ENCODE results near the gene INCENP. TPM values are rescaled to one million over a fixed set of nuclear protein-coding genes. Genes with fewer than 3 reads are reported as not detected.

The INCENP gene
- total and polyA plus RNA-seq, 4 donors, result 3.5 to 19.8 (median 12.5) TPM

DNA sequence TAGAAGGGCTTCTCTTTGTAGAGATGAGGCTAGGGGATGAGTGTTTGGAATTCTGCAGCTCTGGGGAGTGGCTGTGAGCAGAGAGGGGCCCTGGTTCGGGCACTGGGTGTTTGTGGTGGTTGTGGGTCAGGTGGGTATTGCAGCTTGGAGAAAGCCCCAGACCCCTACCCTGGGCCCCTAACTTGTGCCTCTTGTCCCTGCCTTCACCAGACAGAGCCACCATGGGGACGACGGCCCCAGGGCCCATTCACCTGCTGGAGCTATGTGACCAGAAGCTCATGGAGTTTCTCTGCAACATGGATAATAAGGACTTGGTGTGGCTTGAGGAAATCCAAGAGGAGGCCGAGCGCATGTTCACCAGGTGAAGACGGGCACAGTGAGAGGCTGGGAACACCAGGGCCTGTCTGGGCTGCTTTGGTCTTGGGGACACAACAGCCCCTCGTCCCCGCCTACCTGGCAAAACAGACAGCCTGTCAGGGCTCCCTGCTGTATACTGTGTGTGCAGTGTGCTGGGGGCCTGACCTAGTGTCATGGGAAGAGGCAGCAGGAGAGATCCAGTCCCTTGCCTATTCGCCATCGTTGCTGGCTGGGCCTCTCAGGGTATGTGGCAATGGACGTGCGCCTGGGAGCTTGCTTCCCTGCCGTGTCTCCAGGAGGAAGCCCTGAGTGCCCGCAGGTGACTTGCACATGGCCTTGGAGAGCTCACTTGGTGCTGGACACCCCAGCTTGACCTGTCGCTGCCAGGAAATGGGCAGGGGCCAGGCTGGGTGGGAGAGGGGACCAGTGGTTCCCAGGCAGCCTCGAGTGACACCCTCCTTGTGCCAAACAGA is 4.3 kb downstream of the INCENP start:
- intact Hi-C loops (cut with DNase I), result no loop called here

DNA sequence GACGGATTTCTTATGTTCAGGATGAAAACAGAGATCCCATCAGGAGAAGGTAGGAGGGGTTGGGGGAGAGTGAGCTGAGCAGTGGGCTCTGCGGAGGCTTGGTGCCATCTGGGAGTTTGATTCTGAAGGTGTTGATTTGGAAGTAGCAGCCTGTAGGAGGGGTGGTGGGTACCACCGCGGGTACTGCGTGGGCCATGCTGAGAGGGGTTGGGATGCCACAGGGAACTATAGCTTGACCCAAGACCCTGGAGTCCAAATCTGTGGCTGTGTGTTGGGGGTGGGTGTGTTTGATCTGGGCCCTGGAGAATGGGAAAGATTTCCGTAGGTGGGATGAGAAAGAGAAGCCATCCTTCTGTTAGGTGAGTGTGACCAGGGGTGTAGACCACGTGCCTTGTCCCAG is 5.0 kb downstream of the INCENP start:
- DNase-seq (peak in 1 of 2 donors; percentile 33), ATAC-seq (ENCODE audit: low FRiP score) (no peak)
- peaks cover 0 to 2% of the 10 kb centered on the region in 2 donors for H3K36me3 ChIP-seq (ENCODE audit: control insufficient read depth in 1 of 2, insufficient read depth in 2 of 2, low read length in 1 of 2)
- H3K27ac ChIP-seq (ENCODE audit: low read depth in 1 of 2, low read length in 2 of 2), result no peak overlapping the region
- 92 to 93% methylated on average over 7 of the region's 7 CpGs for WGBS, 2 donors
- no peaks in the 10 kb centered on the region for H3K4me1 ChIP-seq (ENCODE audit: control insufficient read depth in 1 of 2, insufficient read depth in 2 of 2, low read length in 2 of 2)
- no peaks in the 10 kb centered on the region for H3K9me3 ChIP-seq (ENCODE audit: control insufficient read depth, low read length)
- intact Hi-C loops (cut with DNase I), result no loop called here
- no peak overlapping the region for H3K4me3 ChIP-seq (ENCODE audit: low read length in 2 of 2)
- no peaks in the 10 kb centered on the region for H3K27me3 ChIP-seq (ENCODE audit: control insufficient read depth in 1 of 2, insufficient read depth in 2 of 2, low read length in 1 of 2)

More for the DNA sequence above, 4.3 kb downstream of the INCENP start:
- Histone ChIP-seq H3K36me3 (ENCODE audit: control insufficient read depth in 1 of 2, insufficient read depth in 2 of 2, low read length in 1 of 2) (peaks cover 0 to 2% of the 10 kb centered on the region in 2 donors), H3K27ac (ENCODE audit: low read depth in 1 of 2, low read length in 2 of 2) (no peak overlapping the region), H3K9me3 (ENCODE audit: control insufficient read depth, low read length) (no peaks in the 10 kb centered on the region), H3K4me1 (ENCODE audit: control insufficient read depth in 1 of 2, insufficient read depth in 2 of 2, low read length in 2 of 2) (no peaks in the 10 kb centered on the region), H3K4me3 (ENCODE audit: low read length in 2 of 2) (no peak overlapping the region), H3K27me3 (ENCODE audit: control insufficient read depth in 1 of 2, insufficient read depth in 2 of 2, low read length in 1 of 2) (no peaks in the 10 kb centered on the region)
- DNase-seq (peak in 1 of 2 donors; percentile 67), ATAC-seq (ENCODE audit: low FRiP score) (no peak)
- WGBS, 2 donors, result 91 to 93% methylated on average over 16 of the region's 16 CpGs

DNA sequence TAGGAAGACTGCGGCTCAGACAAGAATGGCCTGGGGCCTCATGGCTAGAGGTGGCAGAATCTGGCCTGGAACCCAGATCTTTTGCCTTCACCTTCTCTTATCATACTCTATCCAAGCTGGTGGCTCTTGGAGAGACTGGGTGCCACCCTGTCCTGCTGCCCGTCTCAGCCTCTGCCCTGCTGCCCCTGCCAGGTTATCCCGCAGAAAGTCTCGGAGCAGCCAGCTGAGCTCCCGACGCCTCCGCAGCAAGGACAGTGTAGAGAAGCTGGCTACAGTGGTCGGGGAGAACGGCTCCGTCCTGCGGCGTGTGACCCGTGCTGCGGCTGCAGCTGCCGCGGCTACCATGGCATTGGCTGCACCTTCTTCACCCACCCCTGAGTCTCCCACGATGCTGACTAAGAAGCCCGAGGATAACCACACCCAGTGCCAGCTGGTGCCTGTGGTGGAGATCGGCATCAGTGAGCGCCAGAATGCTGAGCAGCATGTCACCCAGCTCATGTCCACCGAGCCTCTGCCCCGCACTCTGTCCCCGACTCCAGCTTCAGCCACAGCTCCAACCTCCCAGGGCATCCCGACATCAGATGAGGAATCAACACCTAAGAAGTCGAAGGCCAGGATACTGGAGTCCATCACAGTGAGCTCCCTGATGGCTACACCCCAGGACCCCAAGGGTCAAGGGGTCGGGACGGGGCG is 5.9 kb downstream of the INCENP start:
- Histone ChIP-seq H3K4me1 (ENCODE audit: control insufficient read depth in 1 of 2, insufficient read depth in 2 of 2, low read length in 2 of 2) (no peaks in the 10 kb centered on the region), H3K27me3 (ENCODE audit: control insufficient read depth in 1 of 2, insufficient read depth in 2 of 2, low read length in 1 of 2) (no peaks in the 10 kb centered on the region), H3K9me3 (ENCODE audit: control insufficient read depth, low read length) (no peaks in the 10 kb centered on the region), H3K27ac (ENCODE audit: low read depth in 1 of 2, low read length in 2 of 2) (no peak overlapping the region), H3K36me3 (ENCODE audit: control insufficient read depth in 1 of 2, insufficient read depth in 2 of 2, low read length in 1 of 2) (peaks cover 0 to 2% of the 10 kb centered on the region in 2 donors), H3K4me3 (ENCODE audit: low read length in 2 of 2) (no peak overlapping the region)
- DNase-seq (peak in 1 of 2 donors; percentile 67), ATAC-seq (ENCODE audit: low FRiP score) (no peak)
- WGBS, 2 donors, result 96% methylated on average over 28 of the region's 28 CpGs
- intact Hi-C loops (cut with DNase I), result no loop called here

DNA sequence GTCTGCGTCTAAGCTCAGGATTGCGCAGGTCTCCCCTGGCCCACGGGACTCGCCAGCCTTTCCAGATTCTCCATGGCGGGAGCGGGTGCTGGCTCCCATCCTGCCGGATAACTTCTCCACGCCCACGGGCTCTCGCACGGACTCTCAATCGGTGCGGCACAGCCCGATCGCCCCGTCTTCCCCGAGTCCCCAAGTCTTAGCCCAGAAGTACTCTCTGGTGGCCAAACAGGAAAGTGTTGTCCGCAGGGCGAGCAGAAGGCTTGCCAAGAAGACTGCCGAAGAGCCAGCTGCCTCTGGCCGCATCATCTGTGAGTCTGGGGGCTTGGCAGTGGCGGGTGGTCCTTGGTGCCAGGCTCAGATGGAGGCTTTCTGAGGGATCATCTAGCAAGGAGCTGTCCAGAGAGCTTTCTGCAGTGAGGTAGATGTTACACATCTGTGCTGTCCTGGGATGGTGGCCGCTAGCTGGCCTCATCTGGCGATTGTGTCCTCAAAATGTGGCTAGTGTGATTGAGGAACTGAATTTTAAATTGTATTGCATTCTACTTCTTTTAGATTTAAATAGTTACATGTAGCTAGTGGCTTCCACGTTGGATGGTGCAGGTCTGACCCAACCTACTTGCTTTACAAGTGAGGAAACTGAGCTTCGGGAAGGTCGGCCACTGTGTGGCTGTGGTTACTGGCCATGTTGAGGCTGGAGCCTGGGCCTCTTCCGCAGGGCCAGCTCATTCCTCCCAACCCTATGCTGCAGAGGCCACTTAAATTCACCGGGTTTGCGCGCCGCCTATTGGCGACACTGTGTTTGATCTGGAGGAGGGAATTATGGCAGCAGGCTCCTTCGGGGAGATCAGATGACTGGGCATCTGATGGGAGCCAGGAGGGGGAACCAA is 6.7 kb downstream of the INCENP start:
- Histone ChIP-seq H3K9me3 (ENCODE audit: control insufficient read depth, low read length) (no peaks in the 10 kb centered on the region), H3K36me3 (ENCODE audit: control insufficient read depth in 1 of 2, insufficient read depth in 2 of 2, low read length in 1 of 2) (peaks cover 0 to 2% of the 10 kb centered on the region in 2 donors), H3K27ac (ENCODE audit: low read depth in 1 of 2, low read length in 2 of 2) (no peak overlapping the region), H3K4me1 (ENCODE audit: control insufficient read depth in 1 of 2, insufficient read depth in 2 of 2, low read length in 2 of 2) (no peaks in the 10 kb centered on the region), H3K4me3 (ENCODE audit: low read length in 2 of 2) (no peak overlapping the region), H3K27me3 (ENCODE audit: control insufficient read depth in 1 of 2, insufficient read depth in 2 of 2, low read length in 1 of 2) (no peaks in the 10 kb centered on the region)
- intact Hi-C loops (cut with DNase I), result no loop called here
- WGBS, 2 donors, result 96% methylated on average over 34 of the region's 34 CpGs
- DNase-seq (peak in 1 of 2 donors; percentile 68), ATAC-seq (ENCODE audit: low FRiP score) (no peak)

DNA sequence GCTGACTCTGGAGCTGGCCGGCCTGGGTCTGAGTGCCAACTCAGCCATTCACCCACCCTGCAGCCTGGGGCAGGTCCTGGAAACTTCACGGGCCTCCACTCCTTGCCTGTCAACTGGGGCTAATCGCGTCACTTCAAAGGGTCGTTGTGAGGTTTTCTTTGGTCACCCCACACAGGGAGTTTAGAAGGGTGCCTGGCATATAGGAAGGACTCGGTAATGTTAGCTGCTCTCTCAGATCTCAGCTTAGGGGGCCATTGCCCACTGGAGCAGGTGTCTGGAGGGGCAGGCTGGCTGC is 7.3 kb downstream of the INCENP start:
- Histone ChIP-seq H3K36me3 (ENCODE audit: control insufficient read depth in 1 of 2, insufficient read depth in 2 of 2, low read length in 1 of 2) (peaks cover 0 to 2% of the 10 kb centered on the region in 2 donors), H3K27ac (ENCODE audit: low read depth in 1 of 2, low read length in 2 of 2) (no peak overlapping the region), H3K4me1 (ENCODE audit: control insufficient read depth in 1 of 2, insufficient read depth in 2 of 2, low read length in 2 of 2) (no peaks in the 10 kb centered on the region), H3K4me3 (ENCODE audit: low read length in 2 of 2) (no peak overlapping the region), H3K27me3 (ENCODE audit: control insufficient read depth in 1 of 2, insufficient read depth in 2 of 2, low read length in 1 of 2) (no peaks in the 10 kb centered on the region), H3K9me3 (ENCODE audit: control insufficient read depth, low read length) (no peaks in the 10 kb centered on the region)
- no peak for DNase-seq
- intact Hi-C loops (cut with DNase I), result no loop called here
- no peak for ATAC-seq (ENCODE audit: low FRiP score)
- WGBS, 2 donors, result 94 to 95% methylated on average over 6 of the region's 6 CpGs

DNA sequence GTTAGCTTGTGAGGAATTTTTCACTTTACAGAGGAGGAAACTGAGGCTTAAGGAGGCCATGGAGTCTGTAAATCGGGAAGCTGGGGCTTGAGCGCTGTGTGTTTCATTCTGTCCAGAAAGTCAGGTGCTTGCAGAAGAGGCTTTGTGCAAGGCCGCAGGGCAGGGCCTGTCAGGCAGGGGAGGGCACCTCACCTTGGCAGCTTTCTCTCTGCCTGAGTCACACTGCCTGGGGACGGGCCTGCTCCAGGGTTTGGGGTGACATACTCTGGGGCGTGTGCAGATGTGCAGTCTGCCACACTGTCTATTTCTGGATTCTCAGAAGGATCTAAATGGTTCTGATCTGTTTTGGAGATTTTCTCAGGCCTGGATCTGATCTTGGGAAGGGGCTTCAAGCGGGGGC is 8.4 kb downstream of the INCENP start:
- 84 to 88% methylated on average over 6 of the region's 6 CpGs for WGBS, 2 donors
- DNase-seq (peak in 1 of 2 donors; percentile 52), ATAC-seq (ENCODE audit: low FRiP score) (no peak)
- Histone ChIP-seq H3K4me3 (ENCODE audit: low read length in 2 of 2) (no peak overlapping the region), H3K27ac (ENCODE audit: low read depth in 1 of 2, low read length in 2 of 2) (no peak overlapping the region), H3K27me3 (ENCODE audit: control insufficient read depth in 1 of 2, insufficient read depth in 2 of 2, low read length in 1 of 2) (no peaks in the 10 kb centered on the region), H3K4me1 (ENCODE audit: control insufficient read depth in 1 of 2, insufficient read depth in 2 of 2, low read length in 2 of 2) (no peaks in the 10 kb centered on the region), H3K36me3 (ENCODE audit: control insufficient read depth in 1 of 2, insufficient read depth in 2 of 2, low read length in 1 of 2) (peaks cover 0 to 2% of the 10 kb centered on the region in 2 donors), H3K9me3 (ENCODE audit: control insufficient read depth, low read length) (no peaks in the 10 kb centered on the region)
- intact Hi-C loops (cut with DNase I), result no loop called here

DNA sequence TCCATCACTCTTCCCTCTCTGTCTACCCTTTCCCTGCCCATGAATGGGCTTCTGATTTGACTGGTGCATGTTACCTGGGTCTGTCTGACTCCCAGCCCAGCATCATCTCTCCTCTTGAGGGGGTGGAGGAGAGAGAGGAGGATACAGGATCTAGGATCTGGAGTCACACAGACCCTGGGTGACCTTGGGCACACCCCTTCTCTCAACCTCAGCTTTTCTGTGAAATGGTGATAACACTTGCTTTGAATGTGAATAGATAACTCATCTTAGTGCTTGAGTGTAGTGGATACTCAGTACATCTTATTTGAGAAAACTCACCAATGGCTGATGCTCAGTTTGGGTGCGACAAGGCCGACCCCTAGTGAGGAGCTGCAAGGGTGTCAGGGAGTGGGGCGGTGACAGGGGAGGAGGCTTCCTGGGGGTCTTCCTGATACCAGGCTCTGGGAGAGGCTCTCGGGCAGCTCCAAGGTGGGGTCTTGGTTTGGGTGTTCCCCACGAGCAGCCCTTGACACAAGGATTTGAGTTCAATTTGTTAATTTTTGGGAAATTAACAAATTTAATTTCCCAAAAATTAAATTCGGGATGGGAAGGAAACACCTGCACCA is 9.0 kb downstream of the INCENP start:
- peaks cover 0 to 2% of the 10 kb centered on the region in 2 donors for H3K36me3 ChIP-seq (ENCODE audit: control insufficient read depth in 1 of 2, insufficient read depth in 2 of 2, low read length in 1 of 2)
- ATAC-seq (ENCODE audit: low FRiP score) (no peak), DNase-seq (peak in 1 of 2 donors; percentile 59)
- no peaks in the 10 kb centered on the region for H3K4me1 ChIP-seq (ENCODE audit: control insufficient read depth in 1 of 2, insufficient read depth in 2 of 2, low read length in 2 of 2)
- 87 to 88% methylated on average over 6 of the region's 6 CpGs for WGBS, 2 donors
- intact Hi-C loops (cut with DNase I), result no loop called here
- no peaks in the 10 kb centered on the region for H3K9me3 ChIP-seq (ENCODE audit: control insufficient read depth, low read length)
- H3K27me3 ChIP-seq (ENCODE audit: control insufficient read depth in 1 of 2, insufficient read depth in 2 of 2, low read length in 1 of 2), result no peaks in the 10 kb centered on the region
- no peak overlapping the region for H3K4me3 ChIP-seq (ENCODE audit: low read length in 2 of 2)
- no peak overlapping the region for H3K27ac ChIP-seq (ENCODE audit: low read depth in 1 of 2, low read length in 2 of 2)

DNA sequence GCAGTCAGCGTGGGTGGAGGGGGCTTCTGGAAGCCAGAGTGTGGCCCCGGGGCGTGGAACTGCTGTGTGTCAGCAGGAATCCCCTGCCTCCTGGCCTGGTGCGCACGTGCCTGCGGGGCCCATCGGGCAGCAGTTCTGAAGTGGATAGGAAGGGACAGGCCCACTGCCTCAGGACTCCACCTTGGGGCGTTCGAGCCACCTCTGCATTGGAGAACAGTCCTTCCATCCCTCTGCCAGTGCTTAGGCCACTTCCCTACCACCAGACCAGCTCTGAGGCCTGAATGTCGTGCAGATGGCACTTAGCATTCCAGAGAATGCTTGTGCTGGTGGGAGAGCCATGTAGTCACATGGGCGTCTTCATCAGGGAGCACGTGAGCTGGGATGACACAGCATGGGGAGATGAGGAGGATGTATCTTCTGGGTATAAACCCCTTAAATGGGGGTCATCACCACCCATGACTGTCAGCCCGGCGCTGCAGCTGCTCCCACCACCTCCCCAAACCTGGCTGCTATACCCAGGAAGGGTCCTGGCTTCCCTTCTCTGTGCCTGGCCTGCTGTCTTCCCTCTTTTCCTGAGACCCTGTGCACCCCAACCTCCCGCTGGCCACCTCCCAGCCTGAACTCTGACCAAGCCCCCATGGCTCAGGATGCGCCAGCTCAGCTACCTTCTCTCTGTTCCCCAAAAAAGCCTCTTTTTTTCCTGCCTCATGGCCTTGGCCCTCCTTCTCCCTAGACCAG is 9.7 kb downstream of the INCENP start:
- Histone ChIP-seq H3K9me3 (ENCODE audit: control insufficient read depth, low read length) (no peaks in the 10 kb centered on the region), H3K27me3 (ENCODE audit: control insufficient read depth in 1 of 2, insufficient read depth in 2 of 2, low read length in 1 of 2) (no peaks in the 10 kb centered on the region), H3K36me3 (ENCODE audit: control insufficient read depth in 1 of 2, insufficient read depth in 2 of 2, low read length in 1 of 2) (peaks cover 0 to 2% of the 10 kb centered on the region in 2 donors), H3K27ac (ENCODE audit: low read depth in 1 of 2, low read length in 2 of 2) (no peak overlapping the region), H3K4me1 (ENCODE audit: control insufficient read depth in 1 of 2, insufficient read depth in 2 of 2, low read length in 2 of 2) (no peaks in the 10 kb centered on the region), H3K4me3 (ENCODE audit: low read length in 2 of 2) (no peak overlapping the region)
- ATAC-seq (ENCODE audit: low FRiP score) (no peak), DNase-seq (peak in 1 of 2 donors; percentile 43)
- intact Hi-C loops (cut with DNase I), result no loop called here
- 91% methylated on average over 16 of the region's 16 CpGs for WGBS, 2 donors
